HG03135 (cell line): ENCODE data around the gene SLC9A9.
"Not testable (repeated sequence)": the region's sequence is repeated elsewhere in the genome, so short reads cannot be mapped to it uniquely, and the experiment has no call there.

Experiments
- ATAC-seq: cut with Tn5 transposase; IDR thresholded peaks from one replicate; pipeline ENCODE4 v1.9.1; 2021; ENCODE audit warnings: mild to moderate bottlenecking, moderate library complexity; ENCODE audit not compliant: unreplicated experiment

Gene SLC9A9

GRCh38 chr3:143526011-143526545 lies 322.2 kb downstream of the SLC9A9 start:
- no peak for ATAC-seq

- no peak for ATAC-seq
These were observed 322.9 kb downstream of the SLC9A9 start for GRCh38 chr3:143525408-143525807.

DNA sequence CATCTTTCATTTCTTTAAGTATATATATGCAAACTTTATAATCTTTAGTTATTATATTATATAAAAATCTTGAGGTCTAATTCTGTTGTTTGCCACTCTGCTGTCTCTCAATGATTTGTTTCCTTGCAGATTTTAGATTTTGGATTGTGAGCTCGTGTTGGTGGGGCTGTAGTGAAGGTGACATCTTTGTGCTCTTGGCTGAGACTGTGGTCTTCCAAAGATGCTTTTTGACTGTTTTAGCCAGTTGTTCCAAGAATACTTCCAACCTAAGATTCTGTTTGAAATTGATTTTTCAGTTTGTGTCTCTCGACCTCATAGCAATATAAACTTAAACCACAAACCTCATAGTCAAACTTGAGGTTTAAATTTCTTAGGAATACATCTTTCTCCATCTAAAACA lies 326.5 kb downstream of the SLC9A9 start:
- no peak for ATAC-seq

DNA sequence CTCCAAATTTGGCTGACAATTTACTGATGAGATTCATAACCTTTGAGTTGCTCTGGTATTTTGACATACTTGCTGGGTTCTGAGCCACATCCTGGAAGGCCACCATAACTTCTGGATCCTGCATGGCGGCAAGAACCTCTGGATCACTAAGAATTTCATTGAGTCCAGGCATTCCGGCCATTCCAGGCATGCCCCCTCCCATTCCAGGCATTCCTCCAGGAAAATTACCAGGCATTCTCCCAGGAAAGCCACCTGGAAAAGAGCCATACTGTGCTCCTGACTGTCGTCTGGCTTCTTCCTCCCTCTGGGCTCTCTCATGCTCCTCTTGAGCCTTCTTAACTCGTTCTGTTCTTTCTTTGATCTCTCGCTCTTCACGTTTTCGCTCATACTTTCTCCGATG lies 331.1 kb downstream of the SLC9A9 start:
- ATAC-seq: not testable (repeated sequence)

- no peak for ATAC-seq
These were observed 333.4 kb downstream of the SLC9A9 start for GRCh38 chr3:143514874-143515273.

- ATAC-seq: no peak
These were observed 334.2 kb downstream of the SLC9A9 start for GRCh38 chr3:143514109-143514508.

DNA sequence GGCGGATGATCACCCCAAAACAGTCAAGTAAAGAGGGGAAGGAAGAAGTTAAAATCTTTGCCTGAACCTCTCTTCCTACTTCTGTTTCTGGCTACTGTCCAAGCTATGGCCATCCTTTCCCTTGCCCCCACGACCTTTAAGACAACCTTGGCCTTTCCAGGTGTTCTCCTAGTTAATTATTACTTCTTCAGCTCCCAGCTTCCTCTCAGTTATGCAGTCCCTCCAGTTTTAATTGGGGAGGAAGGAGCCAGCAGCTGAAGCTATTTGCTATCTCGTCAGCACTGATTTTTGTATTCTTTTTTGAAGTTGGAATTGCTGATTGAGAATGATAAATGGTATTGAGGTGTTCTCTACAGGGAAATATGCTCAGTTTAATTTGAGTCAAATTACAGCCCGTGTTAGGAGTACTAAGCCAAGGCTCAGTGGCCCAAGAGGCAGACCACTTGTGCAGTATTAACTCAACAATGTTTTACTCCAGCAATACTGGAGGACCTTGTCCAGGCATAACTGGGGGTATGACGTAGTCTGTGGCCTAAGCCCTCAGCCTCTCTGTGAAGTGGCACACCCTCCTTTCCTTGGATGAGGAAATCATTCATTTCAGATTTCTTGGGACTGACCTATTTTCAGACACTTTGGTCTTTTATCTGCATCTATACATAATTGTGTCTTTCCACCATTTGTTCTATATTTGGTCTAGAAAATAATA lies 336.9 kb downstream of the SLC9A9 start:
- no peak for ATAC-seq

- no peak for ATAC-seq
These were observed 337.7 kb downstream of the SLC9A9 start for GRCh38 chr3:143510601-143511000.

DNA sequence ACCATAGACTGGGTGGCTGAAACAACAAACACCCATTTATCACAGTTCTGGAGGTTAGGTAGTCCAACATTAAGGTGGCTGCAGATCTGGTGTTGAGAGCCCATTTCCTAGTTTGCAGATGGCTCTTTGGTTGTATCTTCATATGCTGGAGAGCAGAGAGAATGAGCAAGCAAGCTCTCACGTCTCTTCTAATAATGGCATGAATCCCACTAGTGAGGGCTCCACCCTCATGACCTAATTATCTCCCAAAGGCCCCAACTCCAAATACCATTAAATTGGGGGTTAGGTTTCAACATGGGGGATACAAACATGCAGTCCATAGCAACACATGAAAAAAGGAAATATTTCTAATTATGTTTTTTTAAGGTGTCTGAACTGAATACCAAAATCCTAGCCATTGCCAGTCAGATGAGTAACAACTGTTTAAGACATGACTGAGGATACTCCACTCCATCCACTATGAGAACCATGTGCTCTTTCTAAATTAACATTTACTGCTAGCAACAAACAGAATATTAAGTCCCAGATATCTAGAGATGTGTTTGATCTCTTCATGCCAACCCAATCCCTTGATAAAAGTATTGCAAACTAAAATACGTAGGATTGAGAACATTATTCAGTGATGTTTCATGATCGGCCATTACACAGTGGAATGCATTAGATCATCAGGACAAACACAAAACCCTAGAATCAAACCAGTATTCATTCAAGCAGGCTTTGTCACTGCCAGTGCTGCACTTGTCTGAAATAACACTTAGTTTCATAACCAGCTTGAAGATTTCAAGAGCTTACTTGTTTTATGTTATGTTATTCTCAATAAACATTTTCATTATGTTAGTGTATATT lies 340.3 kb downstream of the SLC9A9 start:
- ATAC-seq: no peak

DNA sequence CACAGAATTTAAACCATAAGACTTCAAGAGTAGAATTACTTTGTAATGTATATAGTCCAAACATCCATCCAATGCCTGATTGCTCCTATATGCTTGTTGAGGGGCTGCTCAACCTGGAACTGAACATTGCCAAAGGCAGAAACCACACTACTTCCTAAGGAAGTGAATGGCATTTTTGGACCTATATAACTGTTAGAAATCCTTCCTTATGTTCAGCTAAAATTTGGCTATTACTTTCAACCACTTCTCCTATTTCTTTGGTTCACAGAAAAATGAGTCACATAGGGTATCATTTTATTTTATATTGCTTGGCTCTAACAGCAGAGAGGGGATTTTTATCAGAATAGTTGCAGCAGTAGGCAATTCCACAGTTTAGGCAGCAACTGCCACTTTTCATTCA lies 342.1 kb downstream of the SLC9A9 start:
- ATAC-seq: no peak

- ATAC-seq: no peak
These were observed 344.9 kb downstream of the SLC9A9 start for GRCh38 chr3:143503325-143503885.

DNA sequence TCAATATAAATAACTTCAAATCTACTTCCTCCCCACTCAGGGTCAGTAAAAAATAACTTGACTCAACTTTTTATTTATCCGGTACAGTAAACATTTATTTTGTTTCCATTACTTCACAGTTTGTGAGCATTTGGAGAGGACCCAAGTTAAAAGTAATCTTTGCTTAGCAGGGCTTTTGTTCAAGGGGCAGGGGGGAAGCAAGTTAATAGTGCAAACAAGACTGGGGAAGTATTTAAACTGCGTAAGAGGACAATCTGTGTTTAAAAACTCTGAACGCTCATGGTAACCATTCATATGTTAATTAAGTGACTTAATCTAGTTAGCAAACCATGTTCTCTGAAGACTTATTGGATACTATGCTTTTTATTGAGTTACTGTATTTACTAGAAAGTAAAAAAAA lies 346.2 kb downstream of the SLC9A9 start:
- no peak for ATAC-seq

GRCh38 chr3:143497382-143497781 lies 350.9 kb downstream of the SLC9A9 start:
- ATAC-seq: no peak

GRCh38 chr3:143496191-143496590 lies 352.1 kb downstream of the SLC9A9 start:
- ATAC-seq: no peak

DNA sequence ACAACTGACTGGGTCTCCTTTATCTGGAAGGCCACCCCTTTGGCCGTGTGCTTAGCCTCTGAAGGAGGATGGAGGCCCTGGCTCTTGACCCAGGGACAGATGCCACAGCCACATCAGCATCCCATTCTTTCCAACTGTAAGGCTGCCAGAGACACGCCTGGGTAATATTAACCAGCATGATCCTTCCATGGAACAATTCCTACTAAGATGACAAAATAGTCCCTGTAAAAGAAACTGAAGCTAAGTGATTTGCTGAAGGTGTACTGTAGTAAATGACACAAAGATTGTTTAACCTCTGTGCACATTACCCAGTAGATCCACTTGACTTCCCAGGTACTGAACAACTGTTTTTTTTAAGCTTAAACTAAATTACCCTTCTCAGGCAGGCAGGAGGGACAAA lies 352.7 kb downstream of the SLC9A9 start:
- no peak for ATAC-seq

GRCh38 chr3:143486611-143487010 lies 361.7 kb downstream of the SLC9A9 start:
- ATAC-seq: no peak

- no peak for ATAC-seq
These were observed 363.3 kb downstream of the SLC9A9 start for GRCh38 chr3:143484846-143485512.

GRCh38 chr3:143483214-143483613 lies 365.1 kb downstream of the SLC9A9 start:
- ATAC-seq: no peak

DNA sequence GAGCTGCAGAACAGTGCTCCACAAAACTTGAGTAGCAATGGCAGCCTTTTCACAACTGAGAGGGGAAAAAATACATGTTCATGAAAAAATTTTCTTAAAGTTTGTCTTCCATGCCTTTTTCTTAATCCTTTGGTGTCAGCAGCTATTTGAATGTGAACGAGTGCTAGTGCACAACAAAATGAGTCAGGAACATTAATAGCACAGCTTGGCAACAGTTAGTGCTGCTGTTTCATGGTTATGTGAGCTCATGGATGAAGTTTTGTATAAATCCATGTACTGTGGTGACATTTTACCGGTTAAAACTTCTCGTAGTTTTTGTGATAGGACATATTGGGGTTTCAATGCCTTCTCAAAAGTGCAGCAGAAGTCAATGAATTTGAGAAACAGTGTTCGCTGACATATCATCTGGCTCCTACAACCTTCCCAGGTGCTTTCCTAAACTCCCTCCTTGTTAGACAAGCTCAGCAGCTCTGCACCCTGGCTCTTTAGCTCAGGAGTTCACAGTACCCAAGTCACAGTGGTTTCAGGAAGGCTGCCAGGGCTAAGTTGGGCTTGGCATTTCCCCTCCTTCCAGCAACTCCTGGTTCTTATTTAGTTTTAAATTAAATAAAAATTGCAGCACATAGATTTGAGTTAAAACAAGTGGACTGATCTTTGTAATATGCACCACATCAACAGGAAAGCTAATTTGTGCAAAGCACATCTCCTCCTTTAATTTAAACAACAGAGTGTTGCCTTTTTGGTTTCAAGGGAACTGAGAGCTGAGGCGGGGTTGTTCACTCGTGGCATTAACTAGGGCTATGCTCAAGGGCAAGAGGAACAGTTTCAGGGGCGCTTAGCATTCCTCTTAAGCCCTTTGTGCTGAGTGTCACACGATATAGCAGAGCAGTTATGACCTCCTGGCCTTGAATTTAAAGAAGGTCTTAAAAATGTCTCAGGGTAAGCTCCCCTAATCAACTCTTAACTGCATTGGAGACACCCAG lies 365.9 kb downstream of the SLC9A9 start:
- ATAC-seq: no peak

DNA sequence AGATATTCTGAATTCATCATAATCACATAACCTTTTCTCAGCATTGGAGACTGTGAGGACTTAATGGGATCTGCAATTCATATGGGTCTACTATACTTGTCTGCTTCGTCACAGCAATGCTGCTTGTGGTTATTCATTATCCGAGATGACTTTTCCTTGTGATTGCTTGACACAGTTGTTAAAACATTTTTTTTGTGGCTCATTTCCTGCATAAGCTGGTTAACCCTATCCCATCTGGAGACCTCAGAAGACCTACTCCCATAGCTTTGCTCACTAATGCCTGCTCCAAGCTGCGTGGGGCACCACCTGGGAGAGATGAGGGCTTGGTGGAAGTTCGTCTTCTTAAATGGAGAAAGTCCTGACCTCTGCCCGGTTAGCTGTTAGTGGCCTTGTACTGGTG lies 367.9 kb downstream of the SLC9A9 start:
- ATAC-seq: no peak
